SU-DHL-6 (cell line): Measurements from ENCODE around the gene FIGN.

ENCODE experiments used
- H2AFZ ChIP-seq: fragments of 200-600 bp; sonication (generic); 2 replicates; pipeline ENCODE4 v1.6.1; 2014; ENCODE audit warnings: low read depth, mild to moderate bottlenecking, moderate library complexity, mixed read lengths, antibody characterized with exemption, low read length; ENCODE audit not compliant: severe bottlenecking
- H3F3A ChIP-seq: fragments of 200-600 bp; shearing (Covaris generic); 2 replicates; pipeline ENCODE4 v1.6.0; 2016; ENCODE audit warnings: antibody characterized with exemption, mild to moderate bottlenecking; ENCODE audit not compliant: insufficient read depth
- H3K27ac ChIP-seq: fragments of 200-600 bp; sonication (generic); 2 replicates; pipeline ENCODE4 v1.5.1; 2016; ENCODE audit warnings: low read depth, mild to moderate bottlenecking, low read length, moderate library complexity, mixed read lengths
- H3K27me3 ChIP-seq: fragments of 200-600 bp; sonication (generic), shearing (Covaris generic); 2 replicates; pipeline ENCODE4 v1.6.0; 2014; ENCODE audit warnings: mild to moderate bottlenecking, low read length
- H3K36me3 ChIP-seq: fragments of 200-600 bp; sonication (generic); 2 replicates; pipeline ENCODE4 v1.6.1; 2014; ENCODE audit warnings: mild to moderate bottlenecking, low read length, mixed read lengths
- H3K4me2 ChIP-seq: fragments of 300-600, 200-600 bp; shearing (Covaris generic), sonication (generic); 2 replicates; pipeline ENCODE4 v1.6.0; 2014; ENCODE audit warnings: low read length, low read depth, mild to moderate bottlenecking; ENCODE audit not compliant: poor library complexity, severe bottlenecking
- H3K4me3 ChIP-seq: fragments of 200-600 bp; sonication (generic); 2 replicates; pipeline ENCODE4 v1.5.1; 2014; ENCODE audit warnings: antibody characterized with exemption, low read length, mild to moderate bottlenecking, mixed read lengths; ENCODE audit not compliant: insufficient read depth, poor library complexity, severe bottlenecking
- H3K79me2 ChIP-seq: fragments of 200-600 bp; sonication (generic); 2 replicates; pipeline ENCODE4 v1.6.1; 2014; ENCODE audit warnings: mild to moderate bottlenecking, low read length, moderate library complexity; ENCODE audit not compliant: insufficient read depth
- H3K9ac ChIP-seq: fragments of 200-600 bp; sonication (generic); 2 replicates; pipeline ENCODE4 v1.7.0; 2014; ENCODE audit warnings: mild to moderate bottlenecking, low read length
- H3K9me2 ChIP-seq: fragments of 200-600 bp; sonication (generic); replicated peaks from 2 replicates; pipeline ENCODE4 v1.6.1; 2014; ENCODE audit warnings: low read length; ENCODE audit not compliant: insufficient read depth
- H3K9me3 ChIP-seq: fragments of 200-600 bp; sonication (generic); 2 replicates; pipeline ENCODE4 v1.6.1; 2014; ENCODE audit warnings: low read length, mixed read lengths; ENCODE audit not compliant: insufficient read depth
- H4K20me1 ChIP-seq: fragments of 200-600 bp; sonication (generic); 2 replicates; pipeline ENCODE4 v1.6.1; 2014; ENCODE audit warnings: low read depth, mild to moderate bottlenecking, antibody characterized with exemption, low read length, moderate library complexity, mixed read lengths
- CTCF ChIP-seq: fragments of 200-600 bp; sonication (generic); IDR thresholded peaks from one replicate; pipeline ENCODE4 v1.5.1; 2017; ENCODE audit warnings: antibody characterized with exemption, mild to moderate bottlenecking, low read length, moderate library complexity; ENCODE audit not compliant: insufficient read depth, poor library complexity, severe bottlenecking
- EZH2phosphoT487 ChIP-seq: fragments of 200-600 bp; sonication (generic), shearing (Covaris generic); conservative IDR thresholded peaks from 2 replicates; pipeline ENCODE4 v1.6.1; 2018; ENCODE audit warnings: mild to moderate bottlenecking, antibody characterized with exemption, low read length, moderate library complexity, mixed read lengths

The FIGN gene

GRCh38 chr2:163641986-163642385 lies 93.8 kb downstream of the FIGN start:
- Histone ChIP-seq H3K79me2 (no peaks in the 10 kb centered on the region), H2AFZ (no peak overlapping the region), H3K4me3 (no peak overlapping the region), H3K9ac (no peak overlapping the region), H3K9me3 (no peaks in the 10 kb centered on the region), H3K9me2 (no peaks in the 10 kb centered on the region), H4K20me1 (no peaks in the 10 kb centered on the region), H3K27ac (no peak overlapping the region), H3K4me2 (no peak overlapping the region), H3F3A (no peaks in the 10 kb centered on the region), H3K27me3 (no peaks in the 10 kb centered on the region), H3K36me3 (no peaks in the 10 kb centered on the region)
- TF ChIP-seq CTCF = no peak
- TF ChIP-seq EZH2phosphoT487 = no peak

GRCh38 chr2:163640542-163641193 lies 95.1 kb downstream of the FIGN start:
- Histone ChIP-seq H2AFZ (no peak overlapping the region), H3K4me3 (no peak overlapping the region), H3K79me2 (no peaks in the 10 kb centered on the region), H3K9me2 (no peaks in the 10 kb centered on the region), H3F3A (no peaks in the 10 kb centered on the region), H3K9me3 (no peaks in the 10 kb centered on the region), H3K36me3 (no peaks in the 10 kb centered on the region), H4K20me1 (no peaks in the 10 kb centered on the region), H3K27me3 (no peaks in the 10 kb centered on the region), H3K4me2 (no peak overlapping the region), H3K9ac (no peak overlapping the region), H3K27ac (no peak overlapping the region)
- no peak for TF ChIP-seq EZH2phosphoT487

- Histone ChIP-seq H3K4me3 (no peak overlapping the region), H3K27me3 (no peaks in the 10 kb centered on the region), H3K27ac (no peak overlapping the region), H3K36me3 (no peaks in the 10 kb centered on the region), H3F3A (no peaks in the 10 kb centered on the region), H4K20me1 (no peaks in the 10 kb centered on the region), H2AFZ (no peak overlapping the region), H3K9ac (no peak overlapping the region), H3K79me2 (no peaks in the 10 kb centered on the region), H3K9me3 (no peaks in the 10 kb centered on the region), H3K4me2 (no peak overlapping the region), H3K9me2 (no peaks in the 10 kb centered on the region)
- TF ChIP-seq EZH2phosphoT487 (no peak), CTCF (no peak)
Observed at GRCh38 chr2:163637871-163638270, 97.9 kb downstream of the FIGN start.

GRCh38 chr2:163633291-163633690 lies 102.5 kb downstream of the FIGN start:
- H3K4me2 ChIP-seq = no peak overlapping the region
- no peak overlapping the region for H3K27ac ChIP-seq
- H3K4me3 ChIP-seq = no peak overlapping the region
- no peaks in the 10 kb centered on the region for H3F3A ChIP-seq
- TF ChIP-seq EZH2phosphoT487 (no peak), CTCF (no peak)
- no peaks in the 10 kb centered on the region for H4K20me1 ChIP-seq
- H3K27me3 ChIP-seq = no peaks in the 10 kb centered on the region
- no peaks in the 10 kb centered on the region for H3K9me3 ChIP-seq
- no peaks in the 10 kb centered on the region for H3K36me3 ChIP-seq
- H3K79me2 ChIP-seq = no peaks in the 10 kb centered on the region
- H3K9me2 ChIP-seq = no peaks in the 10 kb centered on the region
- H3K9ac ChIP-seq = no peak overlapping the region
- no peak overlapping the region for H2AFZ ChIP-seq
